SK-N-SH (cell line): ENCODE data around the gene PLB1. TPM values are rescaled to one million over a fixed set of nuclear protein-coding genes. Genes with fewer than 3 reads are reported as not detected.
A peak's percentile ranks its signal among the peaks of the same experiment; 100 is the strongest.

Experiments used
- CTCF ChIA-PET: fragments of 300-600, 350-600 bp; formaldehyde crosslinking; extraction: SDS; loops from one replicate; lab custom pipeline; 2021; lab: Yijun Ruan, JAX
- POLR2A ChIA-PET: fragments of 350-600 bp; sonication (Branson Sonifier 250); formaldehyde crosslinking; extraction: SDS; loops from one replicate; lab custom pipeline; 2020; ENCODE audit warnings: antibody characterized with exemption, inconsistent platforms; lab: Yijun Ruan, JAX
- DNase-seq: peaks from one replicate; pipeline ENCODE4 v3.0.0; 2012
- H2AFZ ChIP-seq: fragments of 200-600 bp; sonication (generic); 2 replicates; pipeline ENCODE4 v1.8.1; 2016; ENCODE audit warnings: antibody characterized with exemption, mild to moderate bottlenecking, low read depth
- H3F3A ChIP-seq: fragments of 200-600 bp; sonication (generic); replicated peaks from 2 replicates; pipeline ENCODE3; 2016; ENCODE audit warnings: antibody characterized with exemption, mild to moderate bottlenecking; ENCODE audit not compliant: insufficient read depth
- H3K27ac ChIP-seq, 2 experiments: fragments of 200-500 bp in 1 of 2; fragments of 200-600 bp in 1 of 2; sonication (Bioruptor generic) in 1 of 2; sonication (generic), shearing (Covaris generic) in 1 of 2; 2 replicates each; pipeline versions ENCODE4 v1.5.1 to v1.6.1; 2014 to 2016; ENCODE audit warnings: low read depth in 2 of 2, inconsistent platforms in 1 of 2, low read length in 1 of 2, mild to moderate bottlenecking in 1 of 2, mixed read lengths in 1 of 2
- H3K27me3 ChIP-seq: fragments of 200-600 bp; sonication (generic), shearing (Covaris generic); 2 replicates; pipeline ENCODE4 v1.6.1; 2016; ENCODE audit warnings: mixed run types; ENCODE audit not compliant: insufficient read depth
- H3K36me3 ChIP-seq, 2 experiments: fragments of 200-500 bp in 1 of 2; fragments of 200-600 bp in 1 of 2; sonication (Bioruptor generic) in 1 of 2; sonication (generic) in 1 of 2; replicated peaks in 1 of 2; 2 replicates each; pipeline versions ENCODE3 to v1.5.1; 2014 to 2016; ENCODE audit warnings: low read length in 1 of 2, mild to moderate bottlenecking in 1 of 2; ENCODE audit not compliant: insufficient read depth in 2 of 2, control insufficient read depth in 1 of 2
- H3K4me1 ChIP-seq, 2 experiments: fragments of 200-500 bp in 1 of 2; fragments of 200-600 bp in 1 of 2; sonication (Bioruptor generic) in 1 of 2; sonication (generic), shearing (Covaris generic) in 1 of 2; 2 replicates each; pipeline versions ENCODE4 v1.5.1 to v1.6.1; 2014 to 2016; ENCODE audit warnings: low read depth in 1 of 2, low read length in 1 of 2, mixed run types in 1 of 2; ENCODE audit not compliant: insufficient read depth in 2 of 2, control insufficient read depth in 1 of 2
- H3K4me2 ChIP-seq: fragments of 200-600 bp; sonication (generic), shearing (Covaris generic); 2 replicates; pipeline ENCODE4 v1.6.1; 2017; ENCODE audit warnings: mixed run types
- H3K4me3 ChIP-seq, 2 experiments: fragments of 200-500 bp in 1 of 2; fragments of 200-600 bp in 1 of 2; sonication (Bioruptor generic) in 1 of 2; sonication (generic), shearing (Covaris generic) in 1 of 2; 2 replicates each; pipeline versions ENCODE4 v1.5.1 to v1.8.1; 2014 to 2016; ENCODE audit warnings: low read depth in 2 of 2, inconsistent platforms in 1 of 2, low read length in 1 of 2, mild to moderate bottlenecking in 1 of 2, mixed read lengths in 1 of 2, moderate library complexity in 1 of 2
- H3K79me2 ChIP-seq: fragments of 200-600 bp; sonication (generic); 2 replicates; pipeline ENCODE4 v1.8.1; 2017; ENCODE audit warnings: mild to moderate bottlenecking; ENCODE audit not compliant: insufficient read depth
- H3K9ac ChIP-seq: fragments of 200-600 bp; sonication (generic); 2 replicates; pipeline ENCODE4 v1.6.1; 2017; ENCODE audit warnings: mixed run types
- H3K9me2 ChIP-seq: fragments of 200-600 bp; sonication (generic); 2 replicates; pipeline ENCODE4 v1.6.1; 2017; ENCODE audit warnings: mixed run types
- H3K9me3 ChIP-seq: fragments of 200-600 bp; sonication (generic); 2 replicates; pipeline ENCODE4 v1.6.1; 2017; ENCODE audit warnings: mixed run types, mild to moderate bottlenecking, moderate library complexity
- H4K20me1 ChIP-seq: fragments of 200-600 bp; sonication (generic); 2 replicates; pipeline ENCODE4 v1.6.1; 2017; ENCODE audit warnings: mild to moderate bottlenecking, mixed run types; ENCODE audit not compliant: insufficient read depth
- MXI1 ChIP-seq: IDR thresholded peaks from 2 replicates; pipeline ENCODE4 v1.6.1; 2012; ENCODE audit warnings: mild to moderate bottlenecking, low read depth, low read length, improper control_type of control experiment
- NFIC ChIP-seq: IDR thresholded peaks from 2 replicates; pipeline ENCODE4 v1.4.0; 2012; ENCODE audit warnings: borderline replicate concordance
- RCOR1 ChIP-seq: fragments of 150-350 bp; IDR thresholded peaks from 2 replicates; pipeline ENCODE4 v1.6.1; 2017; ENCODE audit warnings: antibody characterized with exemption, low read length
- RFX5 ChIP-seq: IDR thresholded peaks from 2 replicates; pipeline ENCODE4 v1.6.1; 2012; ENCODE audit warnings: mild to moderate bottlenecking, improper control_type of control experiment, low read length
- RXRA ChIP-seq: IDR thresholded peaks from 2 replicates; pipeline ENCODE4 v1.4.0; 2012; ENCODE audit warnings: low read depth, mild to moderate bottlenecking, borderline replicate concordance
- TCF12 ChIP-seq: IDR thresholded peaks from 2 replicates; pipeline ENCODE4 v1.4.0; 2012
- WGBS: methylation state at CpG from one replicate; pipeline ENCODE4 v1.1.6; 2017; ENCODE audit warnings: low lambda C conversion rate; 5-methylcytosine and 5-hydroxymethylcytosine counted together
- polyA plus RNA-seq, 3 experiments: library from polyadenylated mRNA; depleted of rRNA; stranded (reverse); fragments of >200 nt; gene quantifications; 2 replicates each; pipeline ENCODE4 v1.2.3, GENCODE V29; 2012
- TF ChIP-seq, protein P1 (sequence below): IDR thresholded peaks from 2 replicates; pipeline ENCODE4 v1.4.0; 2012; ENCODE audit warnings: low read depth, borderline replicate concordance
- TF ChIP-seq, protein P2 (sequence below): fragments of 150-350 bp; IDR thresholded peaks from 2 replicates; pipeline ENCODE4 v1.6.1; 2016; ENCODE audit warnings: mild to moderate bottlenecking, low read depth, low read length
- TF ChIP-seq, protein P3 (sequence below): fragments of 150-350 bp; IDR thresholded peaks from 2 replicates; pipeline ENCODE4 v1.6.1; 2017; ENCODE audit warnings: antibody characterized with exemption, low read length, low read depth, borderline replicate concordance
- TF ChIP-seq, protein P4 (sequence below): IDR thresholded peaks from 2 replicates; pipeline ENCODE4 v1.6.1; 2012; ENCODE audit warnings: mild to moderate bottlenecking, low read depth, low read length, moderate library complexity

PLB1 gene
- polyA plus RNA-seq, 1 of the 3 experiments (the other 2 are of a cell fraction): 0.10 TPM

DNA sequence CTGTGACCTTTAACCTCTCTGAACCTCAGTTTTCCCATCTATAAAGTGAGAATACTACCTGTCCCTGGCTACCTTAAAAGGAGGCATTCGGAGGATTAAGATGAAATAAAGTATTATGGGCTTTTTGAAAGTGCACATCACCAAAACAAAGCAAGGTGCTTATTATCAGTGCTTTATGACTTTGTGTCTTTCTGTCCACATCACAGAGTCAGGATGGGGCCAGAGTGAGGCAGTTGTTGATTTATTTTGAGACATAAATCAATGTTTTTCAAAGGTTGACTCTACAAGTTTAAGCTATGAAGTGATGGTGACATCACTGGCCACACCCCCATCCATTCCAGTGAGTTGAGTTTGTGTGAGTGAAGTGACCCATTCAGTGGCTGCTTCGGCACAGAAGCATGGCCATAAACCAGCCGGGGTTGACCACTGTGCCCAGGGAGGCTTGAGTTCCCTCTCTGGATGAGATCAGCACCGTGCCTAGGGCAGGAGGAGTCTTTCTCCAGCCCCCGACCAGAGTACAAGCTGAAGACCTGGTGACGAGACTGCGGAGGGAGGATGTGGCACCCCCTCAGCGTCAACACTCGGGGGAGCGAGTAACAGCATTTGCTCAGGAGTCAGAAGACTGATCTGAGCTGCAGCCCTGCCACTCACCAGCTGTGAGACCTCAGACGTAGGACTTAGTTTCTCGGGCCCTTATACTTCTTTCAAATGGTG, 166.8 kb downstream of the PLB1 start:
- POLR2A ChIA-PET: interaction anchor here (3.7 kb wide), 1 partner anchor 90 kb away, joined by 105 read pairs; the partner anchor contains the start of gene PPP1CB
- Histone ChIP-seq H3K9ac (no peak overlapping the region), H2AFZ (no peak overlapping the region), H3F3A (peaks cover 25% of the 10 kb centered on the region), H3K27me3 (no peaks in the 10 kb centered on the region), H3K9me3 (no peaks in the 10 kb centered on the region), H4K20me1 (no peaks in the 10 kb centered on the region), H3K79me2 (no peaks in the 10 kb centered on the region), H3K36me3 (no peaks in the 10 kb centered on the region), H3K4me3 (no peak overlapping the region), H3K4me1 (peaks cover 43 to 57% of the 10 kb centered on the region in 2 experiments), H3K9me2 (no peaks in the 10 kb centered on the region), H3K4me2 (peak overlapping the region; percentile 56; the same call in 1 of the 2 replicates), H3K27ac (peak overlapping the region; percentile 68 to 98; a peak in 3 of 4 replicates)
- no peak for DNase-seq
- WGBS: 96% methylated on average over 11 of the region's 12 CpGs
- TF ChIP-seq RCOR1 (no peak), TCF12 (no peak), RXRA (no peak), RFX5 (no peak), MXI1 (no peak), NFIC (no peak)
- TF ChIP-seq, protein P1, sequence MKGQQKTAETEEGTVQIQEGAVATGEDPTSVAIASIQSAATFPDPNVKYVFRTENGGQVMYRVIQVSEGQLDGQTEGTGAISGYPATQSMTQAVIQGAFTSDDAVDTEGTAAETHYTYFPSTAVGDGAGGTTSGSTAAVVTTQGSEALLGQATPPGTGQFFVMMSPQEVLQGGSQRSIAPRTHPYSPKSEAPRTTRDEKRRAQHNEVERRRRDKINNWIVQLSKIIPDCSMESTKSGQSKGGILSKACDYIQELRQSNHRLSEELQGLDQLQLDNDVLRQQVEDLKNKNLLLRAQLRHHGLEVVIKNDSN: no peak
- TF ChIP-seq, protein P2, sequence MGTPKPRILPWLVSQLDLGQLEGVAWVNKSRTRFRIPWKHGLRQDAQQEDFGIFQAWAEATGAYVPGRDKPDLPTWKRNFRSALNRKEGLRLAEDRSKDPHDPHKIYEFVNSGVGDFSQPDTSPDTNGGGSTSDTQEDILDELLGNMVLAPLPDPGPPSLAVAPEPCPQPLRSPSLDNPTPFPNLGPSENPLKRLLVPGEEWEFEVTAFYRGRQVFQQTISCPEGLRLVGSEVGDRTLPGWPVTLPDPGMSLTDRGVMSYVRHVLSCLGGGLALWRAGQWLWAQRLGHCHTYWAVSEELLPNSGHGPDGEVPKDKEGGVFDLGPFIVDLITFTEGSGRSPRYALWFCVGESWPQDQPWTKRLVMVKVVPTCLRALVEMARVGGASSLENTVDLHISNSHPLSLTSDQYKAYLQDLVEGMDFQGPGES: no peak
- TF ChIP-seq, protein P3, sequence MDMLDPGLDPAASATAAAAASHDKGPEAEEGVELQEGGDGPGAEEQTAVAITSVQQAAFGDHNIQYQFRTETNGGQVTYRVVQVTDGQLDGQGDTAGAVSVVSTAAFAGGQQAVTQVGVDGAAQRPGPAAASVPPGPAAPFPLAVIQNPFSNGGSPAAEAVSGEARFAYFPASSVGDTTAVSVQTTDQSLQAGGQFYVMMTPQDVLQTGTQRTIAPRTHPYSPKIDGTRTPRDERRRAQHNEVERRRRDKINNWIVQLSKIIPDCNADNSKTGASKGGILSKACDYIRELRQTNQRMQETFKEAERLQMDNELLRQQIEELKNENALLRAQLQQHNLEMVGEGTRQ: no peak
- TF ChIP-seq, protein P4, sequence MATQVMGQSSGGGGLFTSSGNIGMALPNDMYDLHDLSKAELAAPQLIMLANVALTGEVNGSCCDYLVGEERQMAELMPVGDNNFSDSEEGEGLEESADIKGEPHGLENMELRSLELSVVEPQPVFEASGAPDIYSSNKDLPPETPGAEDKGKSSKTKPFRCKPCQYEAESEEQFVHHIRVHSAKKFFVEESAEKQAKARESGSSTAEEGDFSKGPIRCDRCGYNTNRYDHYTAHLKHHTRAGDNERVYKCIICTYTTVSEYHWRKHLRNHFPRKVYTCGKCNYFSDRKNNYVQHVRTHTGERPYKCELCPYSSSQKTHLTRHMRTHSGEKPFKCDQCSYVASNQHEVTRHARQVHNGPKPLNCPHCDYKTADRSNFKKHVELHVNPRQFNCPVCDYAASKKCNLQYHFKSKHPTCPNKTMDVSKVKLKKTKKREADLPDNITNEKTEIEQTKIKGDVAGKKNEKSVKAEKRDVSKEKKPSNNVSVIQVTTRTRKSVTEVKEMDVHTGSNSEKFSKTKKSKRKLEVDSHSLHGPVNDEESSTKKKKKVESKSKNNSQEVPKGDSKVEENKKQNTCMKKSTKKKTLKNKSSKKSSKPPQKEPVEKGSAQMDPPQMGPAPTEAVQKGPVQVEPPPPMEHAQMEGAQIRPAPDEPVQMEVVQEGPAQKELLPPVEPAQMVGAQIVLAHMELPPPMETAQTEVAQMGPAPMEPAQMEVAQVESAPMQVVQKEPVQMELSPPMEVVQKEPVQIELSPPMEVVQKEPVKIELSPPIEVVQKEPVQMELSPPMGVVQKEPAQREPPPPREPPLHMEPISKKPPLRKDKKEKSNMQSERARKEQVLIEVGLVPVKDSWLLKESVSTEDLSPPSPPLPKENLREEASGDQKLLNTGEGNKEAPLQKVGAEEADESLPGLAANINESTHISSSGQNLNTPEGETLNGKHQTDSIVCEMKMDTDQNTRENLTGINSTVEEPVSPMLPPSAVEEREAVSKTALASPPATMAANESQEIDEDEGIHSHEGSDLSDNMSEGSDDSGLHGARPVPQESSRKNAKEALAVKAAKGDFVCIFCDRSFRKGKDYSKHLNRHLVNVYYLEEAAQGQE: no peak
- CTCF ChIA-PET: interaction anchor here (1.0 to 6.8 kb wide), 6 partner anchors 8 to 101 kb away, joined by 3 to 69 read pairs (median 10); partner anchors contain the start of gene PPP1CB
